D721Med (cell line): ENCODE data around the gene ANO2.

Experiments used
- DNase-seq: peaks from one replicate; pipeline ENCODE4 v3.0.0; 2011; ENCODE audit warnings: low spot score; ENCODE audit not compliant: insufficient read length
- FAIRE-seq: peaks from 2 replicates; lab custom pipeline; 2011; peaks lifted over from hg19 to GRCh38; lab: Jason Lieb, UNC
- TF ChIP-seq, protein P1 (sequence below): IDR thresholded peaks from 2 replicates; pipeline ENCODE4 v1.5.1; 2012; ENCODE audit warnings: mild to moderate bottlenecking, control low read depth; ENCODE audit not compliant: insufficient read depth; ENCODE audit errors: missing control alignments

Gene ANO2

DNA sequence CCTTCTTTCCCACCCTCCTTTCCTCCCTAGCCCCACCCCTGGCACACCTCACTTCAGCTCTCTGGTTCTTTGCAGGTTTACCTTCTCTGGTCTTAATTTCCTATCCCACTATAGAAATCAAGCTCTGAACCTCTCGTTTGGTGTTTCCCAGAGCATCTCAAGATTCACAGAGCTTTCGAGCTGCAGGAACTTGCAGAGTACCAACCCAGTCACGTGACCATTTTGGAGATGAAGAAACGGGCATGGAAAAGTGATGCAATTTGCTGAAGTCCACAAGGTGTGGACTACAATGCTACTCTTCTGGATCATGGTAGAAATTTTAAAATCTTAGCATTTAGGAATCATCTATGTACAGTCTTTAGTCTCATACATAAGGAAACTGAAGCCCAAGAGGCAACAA lies 307.4 kb downstream of the ANO2 start:
- FAIRE-seq = no peak
- TF ChIP-seq, protein P1, sequence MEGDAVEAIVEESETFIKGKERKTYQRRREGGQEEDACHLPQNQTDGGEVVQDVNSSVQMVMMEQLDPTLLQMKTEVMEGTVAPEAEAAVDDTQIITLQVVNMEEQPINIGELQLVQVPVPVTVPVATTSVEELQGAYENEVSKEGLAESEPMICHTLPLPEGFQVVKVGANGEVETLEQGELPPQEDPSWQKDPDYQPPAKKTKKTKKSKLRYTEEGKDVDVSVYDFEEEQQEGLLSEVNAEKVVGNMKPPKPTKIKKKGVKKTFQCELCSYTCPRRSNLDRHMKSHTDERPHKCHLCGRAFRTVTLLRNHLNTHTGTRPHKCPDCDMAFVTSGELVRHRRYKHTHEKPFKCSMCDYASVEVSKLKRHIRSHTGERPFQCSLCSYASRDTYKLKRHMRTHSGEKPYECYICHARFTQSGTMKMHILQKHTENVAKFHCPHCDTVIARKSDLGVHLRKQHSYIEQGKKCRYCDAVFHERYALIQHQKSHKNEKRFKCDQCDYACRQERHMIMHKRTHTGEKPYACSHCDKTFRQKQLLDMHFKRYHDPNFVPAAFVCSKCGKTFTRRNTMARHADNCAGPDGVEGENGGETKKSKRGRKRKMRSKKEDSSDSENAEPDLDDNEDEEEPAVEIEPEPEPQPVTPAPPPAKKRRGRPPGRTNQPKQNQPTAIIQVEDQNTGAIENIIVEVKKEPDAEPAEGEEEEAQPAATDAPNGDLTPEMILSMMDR = no peak

DNA sequence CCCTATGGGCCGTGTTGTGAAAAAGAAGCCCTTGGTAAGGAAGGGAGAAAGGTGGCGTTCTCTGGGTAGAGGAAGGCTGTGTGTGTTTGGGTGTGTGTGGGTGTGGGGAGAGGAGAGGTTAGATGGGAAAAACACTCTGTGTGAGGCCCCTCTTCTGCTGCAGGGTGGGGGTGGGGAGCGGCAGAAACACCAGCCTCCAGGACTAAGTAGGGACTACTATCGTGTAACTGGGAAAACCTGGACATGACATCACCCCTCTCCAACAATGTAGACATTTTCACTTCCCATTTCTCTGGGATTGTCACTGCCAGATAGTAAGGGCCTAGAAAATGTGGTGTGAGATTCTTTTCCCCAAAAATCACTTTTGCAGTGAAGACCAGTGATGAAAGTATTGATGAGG lies 308.2 kb downstream of the ANO2 start:
- TF ChIP-seq, protein P1 = no peak
- DNase-seq (no peak), FAIRE-seq (no peak)

More for the DNA sequence above, 307.4 kb downstream of the ANO2 start:
- DNase-seq = no peak

DNA sequence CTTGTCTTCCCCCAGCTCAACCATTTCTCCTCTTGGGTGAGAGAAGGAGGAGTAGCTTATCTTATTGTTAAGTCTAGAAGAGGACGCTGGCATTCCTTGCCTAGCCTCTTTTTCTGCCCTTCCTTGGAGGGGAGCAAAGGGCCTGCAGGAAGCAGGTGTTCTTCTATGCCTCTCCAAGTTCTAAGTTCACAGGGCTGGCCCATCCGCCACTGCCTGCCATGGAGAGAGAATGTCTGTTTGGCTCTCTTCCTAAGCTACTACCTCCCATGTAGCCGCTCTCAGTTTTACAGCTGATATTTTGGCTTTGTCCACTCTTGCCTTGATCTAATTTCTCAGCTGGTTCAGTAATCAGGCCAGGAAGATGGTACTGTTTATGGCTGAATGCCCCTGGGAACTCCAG lies 312.0 kb downstream of the ANO2 start:
- TF ChIP-seq, protein P1 = no peak
- no peak for FAIRE-seq
- DNase-seq = no peak

DNA sequence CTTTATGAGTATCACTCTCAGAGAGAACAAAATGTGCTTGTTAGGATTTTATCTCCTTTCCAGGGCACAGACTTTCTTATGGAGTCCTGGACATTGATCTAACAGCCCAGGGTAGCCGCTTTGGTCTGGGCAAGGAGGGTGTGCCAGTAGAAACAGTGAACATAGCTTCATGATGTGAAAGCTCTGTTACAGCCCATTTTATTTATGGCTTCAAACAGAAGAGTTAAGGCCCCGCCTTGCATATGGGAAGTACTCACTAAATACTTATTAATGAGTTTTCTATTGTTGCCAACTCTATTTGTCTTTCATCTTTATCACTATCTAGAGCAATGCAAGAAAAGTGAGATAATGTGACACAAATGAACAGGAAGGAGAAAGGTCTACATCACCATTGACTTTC lies 312.6 kb downstream of the ANO2 start:
- TF ChIP-seq, protein P1 = no peak
- no peak for FAIRE-seq
- no peak for DNase-seq

DNA sequence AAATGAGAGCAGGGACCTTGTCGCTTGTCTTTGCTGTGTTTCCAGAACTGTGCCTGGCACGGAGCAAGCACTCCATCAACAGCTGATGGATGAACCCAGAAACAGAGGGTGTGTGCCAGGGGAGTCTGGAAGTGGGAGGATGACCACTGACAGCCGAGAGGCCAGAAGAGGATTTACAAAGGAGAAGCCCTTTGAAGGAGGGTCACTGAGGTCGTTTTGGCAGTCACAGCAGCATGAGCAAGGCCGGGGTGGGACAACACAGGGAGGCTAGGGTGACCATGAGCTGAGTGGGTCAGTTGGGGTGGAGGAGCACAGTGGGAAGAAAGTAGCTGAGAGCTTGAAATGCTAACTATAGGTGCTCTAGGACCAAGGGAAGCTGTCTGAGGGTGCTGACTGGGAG lies 313.6 kb downstream of the ANO2 start:
- DNase-seq = no peak
- TF ChIP-seq, protein P1 = no peak
- FAIRE-seq = no peak

DNA sequence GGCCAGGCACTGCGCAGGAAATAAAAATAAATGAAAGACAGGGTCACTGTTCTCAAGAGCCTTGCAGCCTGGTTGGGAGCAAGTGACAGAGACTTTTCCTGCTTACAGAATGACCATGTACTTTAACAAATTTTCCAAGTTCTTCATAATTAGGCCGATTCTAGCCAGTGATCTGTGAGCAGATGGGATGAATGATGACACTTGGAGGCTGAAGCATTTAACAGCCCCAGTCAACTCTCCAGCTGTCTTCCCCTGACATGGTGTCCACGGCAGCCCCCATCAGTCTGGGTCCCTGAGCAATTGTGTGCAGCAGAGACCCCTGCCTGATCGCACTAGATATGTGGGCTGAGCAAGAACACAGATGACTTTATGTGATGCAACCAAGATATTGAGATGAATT lies 314.3 kb downstream of the ANO2 start:
- FAIRE-seq (no peak), DNase-seq (no peak)
- TF ChIP-seq, protein P1 = no peak

DNA sequence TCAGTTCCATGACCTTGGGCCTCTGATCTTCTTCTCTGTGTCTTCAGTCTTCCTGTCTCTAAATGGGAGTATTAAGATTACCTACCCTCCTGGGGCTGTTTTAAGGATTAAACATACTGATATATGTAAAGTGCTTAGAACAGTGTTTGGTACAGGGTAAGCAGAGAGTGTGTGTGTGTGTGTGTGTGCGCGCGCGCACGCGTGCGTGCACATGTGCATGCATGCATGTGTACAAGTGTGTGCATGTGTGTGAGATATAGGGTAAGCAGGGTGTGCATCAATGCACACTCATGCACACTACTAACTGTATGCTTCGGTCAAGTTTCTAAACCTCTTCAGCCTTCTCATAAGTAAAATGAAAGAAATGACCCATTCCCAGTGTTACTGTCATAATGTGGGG lies 316.6 kb downstream of the ANO2 start:
- FAIRE-seq (no peak), DNase-seq (no peak)
- TF ChIP-seq, protein P1 = no peak
